KMS-11 (cell line): ENCODE data around the gene CC2D2A.

Source experiments
- H2AFZ ChIP-seq: fragments of 200-600 bp; sonication (generic); 2 replicates; pipeline ENCODE4 v1.6.1; 2016; ENCODE audit warnings: antibody characterized with exemption, mixed run types, low read depth
- H3K27ac ChIP-seq: fragments of 200-600 bp; sonication (generic); 2 replicates; pipeline ENCODE4 v1.6.1; 2016; ENCODE audit warnings: mild to moderate bottlenecking, mixed run types
- H3K27me3 ChIP-seq: fragments of 200-600 bp; sonication (generic); 2 replicates; pipeline ENCODE4 v1.6.1; 2017; ENCODE audit warnings: mild to moderate bottlenecking, low read depth, mixed run types, moderate library complexity; ENCODE audit not compliant: insufficient read depth
- H3K36me3 ChIP-seq: fragments of 200-600 bp; sonication (generic); 2 replicates; pipeline ENCODE4 v1.6.1; 2017; ENCODE audit warnings: mild to moderate bottlenecking, mixed run types; ENCODE audit not compliant: insufficient read depth
- H3K4me1 ChIP-seq: fragments of 200-600 bp; sonication (generic); 2 replicates; pipeline ENCODE4 v1.6.1; 2016; ENCODE audit warnings: mild to moderate bottlenecking, low read depth, mixed run types; ENCODE audit not compliant: poor library complexity, severe bottlenecking
- H3K4me2 ChIP-seq: fragments of 200-600 bp; sonication (generic); 2 replicates; pipeline ENCODE4 v1.7.0; 2016; ENCODE audit warnings: mild to moderate bottlenecking, mixed run types
- H3K4me3 ChIP-seq: fragments of 200-600 bp; sonication (generic); IDR thresholded peaks from 2 replicates; pipeline ENCODE4 v1.6.1; 2017; ENCODE audit warnings: low read depth, low read length, mixed read lengths; ENCODE audit not compliant: insufficient read depth
- H3K79me2 ChIP-seq: fragments of 200-600 bp; sonication (generic); 2 replicates; pipeline ENCODE4 v1.6.1; 2016; ENCODE audit warnings: low read depth, mixed run types; ENCODE audit not compliant: insufficient read depth
- H3K9ac ChIP-seq: fragments of 200-600 bp; sonication (generic); 2 replicates; pipeline ENCODE4 v1.6.1; 2016; ENCODE audit warnings: mild to moderate bottlenecking, mixed run types
- H4K20me1 ChIP-seq: fragments of 200-600 bp; sonication (generic); 2 replicates; pipeline ENCODE4 v1.6.1; 2016; ENCODE audit warnings: mild to moderate bottlenecking, mixed run types; ENCODE audit not compliant: insufficient read depth
- CTCF ChIP-seq: fragments of 200-600 bp; sonication (generic); conservative IDR thresholded peaks from 2 replicates; pipeline ENCODE4 v1.6.1; 2017; ENCODE audit warnings: low read depth, mild to moderate bottlenecking, antibody characterized with exemption, low read length, moderate library complexity, mixed read lengths

The CC2D2A gene

GRCh38 chr4:15563871-15564270 is 94.2 kb downstream of the CC2D2A start:
- Histone ChIP-seq H3K4me2 (no peak overlapping the region), H3K4me1 (no peaks in the 10 kb centered on the region), H3K27me3 (no peaks in the 10 kb centered on the region), H3K9ac (no peak overlapping the region), H3K36me3 (no peaks in the 10 kb centered on the region), H2AFZ (no peak overlapping the region), H4K20me1 (no peaks in the 10 kb centered on the region), H3K4me3 (no peak overlapping the region), H3K27ac (no peak overlapping the region), H3K79me2 (no peaks in the 10 kb centered on the region)
- no peak for TF ChIP-seq CTCF

GRCh38 chr4:15568821-15569220 is 99.1 kb downstream of the CC2D2A start:
- H3K27ac ChIP-seq: no peak overlapping the region

GRCh38 chr4:15569746-15570145 is 100.1 kb downstream of the CC2D2A start:
- H3K4me1 ChIP-seq: no peaks in the 10 kb centered on the region
- no peak overlapping the region for H3K4me2 ChIP-seq
- TF ChIP-seq CTCF: no peak
- no peaks in the 10 kb centered on the region for H3K79me2 ChIP-seq
- H3K4me3 ChIP-seq: no peak overlapping the region
- no peak overlapping the region for H2AFZ ChIP-seq
- no peak overlapping the region for H3K27ac ChIP-seq
- no peaks in the 10 kb centered on the region for H3K36me3 ChIP-seq
- no peaks in the 10 kb centered on the region for H3K27me3 ChIP-seq
- no peaks in the 10 kb centered on the region for H4K20me1 ChIP-seq
- H3K9ac ChIP-seq: no peak overlapping the region

More at GRCh38 chr4:15568821-15569220, 99.1 kb downstream of the CC2D2A start:
- Histone ChIP-seq H3K4me2 (no peak overlapping the region), H3K36me3 (no peaks in the 10 kb centered on the region), H2AFZ (no peak overlapping the region), H4K20me1 (no peaks in the 10 kb centered on the region), H3K4me3 (no peak overlapping the region), H3K4me1 (no peaks in the 10 kb centered on the region), H3K9ac (no peak overlapping the region), H3K79me2 (no peaks in the 10 kb centered on the region), H3K27me3 (no peaks in the 10 kb centered on the region)
- no peak for TF ChIP-seq CTCF

GRCh38 chr4:15575966-15576365 is 106.3 kb downstream of the CC2D2A start:
- Histone ChIP-seq H3K27me3 (no peaks in the 10 kb centered on the region), H2AFZ (no peak overlapping the region), H3K4me2 (no peak overlapping the region), H3K9ac (no peak overlapping the region), H3K27ac (no peak overlapping the region), H3K79me2 (no peaks in the 10 kb centered on the region), H3K36me3 (no peaks in the 10 kb centered on the region), H3K4me3 (no peak overlapping the region), H3K4me1 (no peaks in the 10 kb centered on the region), H4K20me1 (no peaks in the 10 kb centered on the region)
- TF ChIP-seq CTCF: no peak
